Measurements from ENCODE around the gene C4A.
"Not testable (repeated sequence)": the region's sequence is repeated elsewhere in the genome, so short reads cannot be mapped to it uniquely, and the experiment has no call there.

DNA sequence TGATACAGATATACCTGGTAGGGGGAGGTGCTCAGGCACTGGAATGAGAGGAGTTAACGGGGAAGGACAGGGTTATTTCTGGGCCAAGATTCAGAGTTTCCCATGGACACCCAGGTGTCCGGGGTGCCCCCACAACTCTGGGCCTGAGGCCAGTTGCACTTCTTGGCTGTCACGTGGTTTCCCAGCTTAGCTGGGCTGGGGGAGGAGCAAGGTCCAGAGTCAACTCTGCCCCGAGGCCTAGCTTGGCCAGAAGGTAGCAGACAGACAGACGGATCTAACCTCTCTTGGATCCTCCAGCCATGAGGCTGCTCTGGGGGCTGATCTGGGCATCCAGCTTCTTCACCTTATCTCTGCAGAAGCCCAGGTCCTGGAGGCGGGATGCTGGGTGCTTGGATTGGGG lies 32.7 kb downstream of the C4A start, which contains the start of gene C4B:
- TF ChIP-seq, protein P1, sequence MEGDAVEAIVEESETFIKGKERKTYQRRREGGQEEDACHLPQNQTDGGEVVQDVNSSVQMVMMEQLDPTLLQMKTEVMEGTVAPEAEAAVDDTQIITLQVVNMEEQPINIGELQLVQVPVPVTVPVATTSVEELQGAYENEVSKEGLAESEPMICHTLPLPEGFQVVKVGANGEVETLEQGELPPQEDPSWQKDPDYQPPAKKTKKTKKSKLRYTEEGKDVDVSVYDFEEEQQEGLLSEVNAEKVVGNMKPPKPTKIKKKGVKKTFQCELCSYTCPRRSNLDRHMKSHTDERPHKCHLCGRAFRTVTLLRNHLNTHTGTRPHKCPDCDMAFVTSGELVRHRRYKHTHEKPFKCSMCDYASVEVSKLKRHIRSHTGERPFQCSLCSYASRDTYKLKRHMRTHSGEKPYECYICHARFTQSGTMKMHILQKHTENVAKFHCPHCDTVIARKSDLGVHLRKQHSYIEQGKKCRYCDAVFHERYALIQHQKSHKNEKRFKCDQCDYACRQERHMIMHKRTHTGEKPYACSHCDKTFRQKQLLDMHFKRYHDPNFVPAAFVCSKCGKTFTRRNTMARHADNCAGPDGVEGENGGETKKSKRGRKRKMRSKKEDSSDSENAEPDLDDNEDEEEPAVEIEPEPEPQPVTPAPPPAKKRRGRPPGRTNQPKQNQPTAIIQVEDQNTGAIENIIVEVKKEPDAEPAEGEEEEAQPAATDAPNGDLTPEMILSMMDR (IDR thresholded peaks at IDR 0.05) = not testable (repeated sequence)
- TF ChIP-seq POLR2A (IDR thresholded peaks at IDR 0.05) = not testable (repeated sequence)

Data from suprapubic skin (tissue), 3 donors.